CD4-positive, alpha-beta T cell treated with Interleukin-1 beta for 1 hour (primary cell): ENCODE results near the gene ZNF235.
"Not testable (repeated sequence)": the region's sequence is repeated elsewhere in the genome, so short reads cannot be mapped to it uniquely, and the experiment has no call there.

Experiments
- DNase-seq, 2 donors: peaks; one replicate each; pipeline ENCODE4 v3.0.0-alpha.2; 2020 to 2022

The ZNF235 gene

GRCh38 chr19:44254496-44254895 lies 50.3 kb downstream of the ZNF235 start:
- DNase-seq = no peak

- not testable (repeated sequence) for DNase-seq
Observed at GRCh38 chr19:44253392-44253791, 51.4 kb downstream of the ZNF235 start.

- DNase-seq = not testable (repeated sequence)
Observed at GRCh38 chr19:44252332-44252731, 52.5 kb downstream of the ZNF235 start.

- DNase-seq = no peak
Observed at GRCh38 chr19:44236384-44236783, 68.4 kb downstream of the ZNF235 start.
